Measurements from ENCODE around the gene SPATA33. TPM values are rescaled to one million over a fixed set of nuclear protein-coding genes. Genes with fewer than 3 reads are reported as not detected.

Gene SPATA33
- total and polyA plus RNA-seq, 2 donors (not counting 1 experiment from before 2014, with no cell fraction given): 3.6 to 15.0 TPM

DNA sequence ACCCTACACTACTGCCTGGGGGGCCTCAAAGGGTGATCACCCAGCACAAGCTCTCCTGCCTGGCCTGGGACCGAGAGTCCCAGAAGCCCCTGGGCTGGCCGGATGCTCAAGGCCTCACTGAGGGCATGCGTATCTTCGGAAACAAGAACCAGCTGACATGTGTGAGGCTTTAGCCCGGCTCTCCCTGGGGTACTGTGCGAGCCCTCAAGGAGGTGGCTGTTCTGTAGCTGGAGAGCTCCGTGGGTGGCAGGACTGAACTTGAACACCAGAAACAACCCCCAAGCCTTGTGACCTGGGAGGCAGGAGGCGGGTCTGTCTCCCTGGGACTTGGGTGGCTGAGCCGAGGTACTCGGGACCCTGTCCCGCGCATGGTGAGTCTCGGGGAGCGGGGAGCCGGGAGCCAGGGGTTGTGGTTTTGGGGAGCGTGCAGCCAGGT lies 37.2 kb upstream of the SPATA33 start:
- Mint-ChIP-seq H3K9me3 (ENCODE audit: insufficient read depth) (no peaks in the 10 kb centered on the region), H3K4me1 (peaks cover 9% of the 10 kb centered on the region), H3K27me3 (peaks cover 6% of the 10 kb centered on the region), H3K27ac (no peak overlapping the region), H3K4me3 (no peak overlapping the region)
- ChIA-PET CTCF (no interaction called here), POLR2A (no interaction called here)
- H3K27me3 ChIP-seq (replicated peaks in 1 of 4; ENCODE audit: control extremely low read depth in 1 of 4, control insufficient read depth in 3 of 4, insufficient read depth in 4 of 4, low read length in 3 of 4): no peaks in the 10 kb centered on the region
- H3K4me2 ChIP-seq (replicated peaks; ENCODE audit: low read depth, low read length, poor library complexity, severe bottlenecking): no peak overlapping the region
- no peak overlapping the region for H3K9ac ChIP-seq (ENCODE audit: low read length)
- no peaks in the 10 kb centered on the region for H3K79me2 ChIP-seq (ENCODE audit: control insufficient read depth, insufficient read depth, low read length)
- H3K36me3 ChIP-seq (replicated peaks in 1 of 2; ENCODE audit: control extremely low read depth in 1 of 2, control insufficient read depth in 1 of 2, extremely low read depth in 1 of 2, insufficient read depth in 2 of 2, low read length in 1 of 2): no peaks in the 10 kb centered on the region
- H3K9me3 ChIP-seq (ENCODE audit: control extremely low read depth in 1 of 3, control insufficient read depth in 2 of 3, insufficient read depth in 1 of 3, low read length in 2 of 3): peaks cover 0 to 12% (median 0%) of the 10 kb centered on the region in 3 donors
- TF ChIP-seq, protein P1, sequence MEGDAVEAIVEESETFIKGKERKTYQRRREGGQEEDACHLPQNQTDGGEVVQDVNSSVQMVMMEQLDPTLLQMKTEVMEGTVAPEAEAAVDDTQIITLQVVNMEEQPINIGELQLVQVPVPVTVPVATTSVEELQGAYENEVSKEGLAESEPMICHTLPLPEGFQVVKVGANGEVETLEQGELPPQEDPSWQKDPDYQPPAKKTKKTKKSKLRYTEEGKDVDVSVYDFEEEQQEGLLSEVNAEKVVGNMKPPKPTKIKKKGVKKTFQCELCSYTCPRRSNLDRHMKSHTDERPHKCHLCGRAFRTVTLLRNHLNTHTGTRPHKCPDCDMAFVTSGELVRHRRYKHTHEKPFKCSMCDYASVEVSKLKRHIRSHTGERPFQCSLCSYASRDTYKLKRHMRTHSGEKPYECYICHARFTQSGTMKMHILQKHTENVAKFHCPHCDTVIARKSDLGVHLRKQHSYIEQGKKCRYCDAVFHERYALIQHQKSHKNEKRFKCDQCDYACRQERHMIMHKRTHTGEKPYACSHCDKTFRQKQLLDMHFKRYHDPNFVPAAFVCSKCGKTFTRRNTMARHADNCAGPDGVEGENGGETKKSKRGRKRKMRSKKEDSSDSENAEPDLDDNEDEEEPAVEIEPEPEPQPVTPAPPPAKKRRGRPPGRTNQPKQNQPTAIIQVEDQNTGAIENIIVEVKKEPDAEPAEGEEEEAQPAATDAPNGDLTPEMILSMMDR (IDR thresholded peaks at IDR 0.05): no peak
- TF ChIP-seq EZH2 (IDR thresholded peaks at IDR 0.05; ENCODE audit: borderline replicate concordance, insufficient read depth, low read depth, low read length, poor library complexity, severe bottlenecking): no peak
- ATAC-seq (ENCODE audit: low read depth) (no peak), DNase-seq (no peak)
- H3K4me1 ChIP-seq (ENCODE audit: control insufficient read depth in 2 of 2, insufficient read depth in 2 of 2, low read length in 2 of 2): peaks cover 0 to 7% of the 10 kb centered on the region in 2 donors
- intact Hi-C loops (cut with micrococcal nuclease): no loop called here
- H3K27ac ChIP-seq (ENCODE audit: low read length in 2 of 2): no peak overlapping the region
- WGBS (ENCODE audit: insufficient coverage): 91% methylated on average over 15 of the region's 16 CpGs
- no peak overlapping the region for H3K4me3 ChIP-seq (ENCODE audit: control extremely low read depth in 1 of 5, extremely low read depth in 1 of 5, insufficient read depth in 1 of 5, low read depth in 2 of 5, low read length in 4 of 5)
- H2AFZ ChIP-seq (ENCODE audit: insufficient read depth, low read depth, low read length, poor library complexity, severe bottlenecking): no peak overlapping the region
- no peaks in the 10 kb centered on the region for H4K20me1 ChIP-seq (ENCODE audit: control insufficient read depth, insufficient read depth, low read length, poor library complexity, severe bottlenecking)

DNA sequence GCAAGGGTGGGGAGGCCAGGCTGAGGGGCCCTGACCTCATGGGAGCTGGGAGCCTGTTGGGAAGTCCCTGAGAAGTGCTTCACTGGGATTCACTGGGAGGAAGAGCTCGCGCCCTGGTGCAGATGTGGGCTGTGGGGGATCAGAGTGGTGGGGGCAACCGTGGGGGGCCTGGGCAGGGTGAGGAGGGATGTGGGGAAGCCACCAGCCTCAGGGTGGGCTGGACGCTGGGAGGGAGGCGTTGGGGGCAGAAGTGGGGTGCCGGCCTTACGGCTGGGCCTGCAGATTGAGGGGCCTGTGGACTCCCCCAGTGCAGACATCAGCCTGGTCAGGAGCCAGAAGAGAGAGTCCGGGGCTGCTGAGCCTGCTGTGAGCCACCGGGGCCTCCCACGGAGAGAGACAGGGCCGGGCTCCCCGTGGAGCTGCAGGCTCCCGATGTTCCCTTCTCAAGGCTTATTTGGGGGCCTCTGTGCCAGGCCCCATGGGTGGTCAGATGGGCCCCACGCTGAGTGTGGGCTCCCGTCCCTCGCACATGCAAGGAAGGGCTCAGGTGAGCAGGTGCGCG lies 36.4 kb upstream of the SPATA33 start:
- Histone ChIP-seq H3K4me3 (ENCODE audit: control extremely low read depth in 1 of 5, extremely low read depth in 1 of 5, insufficient read depth in 1 of 5, low read depth in 2 of 5, low read length in 4 of 5) (no peak overlapping the region), H3K4me2 (replicated peaks; ENCODE audit: low read depth, low read length, poor library complexity, severe bottlenecking) (no peak overlapping the region), H3K4me1 (ENCODE audit: control insufficient read depth in 2 of 2, insufficient read depth in 2 of 2, low read length in 2 of 2) (peaks cover 0 to 4% of the 10 kb centered on the region in 2 donors), H3K27me3 (replicated peaks in 1 of 4; ENCODE audit: control extremely low read depth in 1 of 4, control insufficient read depth in 3 of 4, insufficient read depth in 4 of 4, low read length in 3 of 4) (no peaks in the 10 kb centered on the region), H3K36me3 (replicated peaks in 1 of 2; ENCODE audit: control extremely low read depth in 1 of 2, control insufficient read depth in 1 of 2, extremely low read depth in 1 of 2, insufficient read depth in 2 of 2, low read length in 1 of 2) (no peaks in the 10 kb centered on the region), H3K79me2 (ENCODE audit: control insufficient read depth, insufficient read depth, low read length) (no peaks in the 10 kb centered on the region), H3K9me3 (ENCODE audit: control extremely low read depth in 1 of 3, control insufficient read depth in 2 of 3, insufficient read depth in 1 of 3, low read length in 2 of 3) (peaks cover 0 to 12% (median 0%) of the 10 kb centered on the region in 3 donors), H4K20me1 (ENCODE audit: control insufficient read depth, insufficient read depth, low read length, poor library complexity, severe bottlenecking) (no peaks in the 10 kb centered on the region), H3K9ac (ENCODE audit: low read length) (no peak overlapping the region), H3K27ac (ENCODE audit: low read length in 2 of 2) (no peak overlapping the region), H2AFZ (ENCODE audit: insufficient read depth, low read depth, low read length, poor library complexity, severe bottlenecking) (no peak overlapping the region)
- DNase-seq (no peak), ATAC-seq (ENCODE audit: low read depth) (no peak)
- POLR2A ChIA-PET: no interaction called here
- CTCF ChIA-PET: no interaction called here
- H3K27me3 Mint-ChIP-seq: peaks cover 6% of the 10 kb centered on the region
- peaks cover 9% of the 10 kb centered on the region for H3K4me1 Mint-ChIP-seq
- H3K9me3 Mint-ChIP-seq (ENCODE audit: insufficient read depth): no peaks in the 10 kb centered on the region
- TF ChIP-seq, protein P1 (IDR thresholded peaks at IDR 0.05): no peak
- no peak for TF ChIP-seq EZH2 (IDR thresholded peaks at IDR 0.05; ENCODE audit: borderline replicate concordance, insufficient read depth, low read depth, low read length, poor library complexity, severe bottlenecking)
- intact Hi-C loops (cut with micrococcal nuclease): no loop called here
- H3K27ac Mint-ChIP-seq: no peak overlapping the region
- no peak overlapping the region for H3K4me3 Mint-ChIP-seq
- 86% methylated on average over 18 of the region's 18 CpGs for WGBS (ENCODE audit: insufficient coverage)

All from B cell (primary cell).